ENCODE results near the gene TCF4.
A peak's percentile ranks its signal among the peaks of the same experiment; 100 is the strongest.

The TCF4 gene

GRCh38 chr18:55510809-55511208, 77.2 kb downstream of the TCF4 start:
- peaks cover 34% of the 10 kb centered on the region for H3K4me1 ChIP-seq (ENCODE audit: insufficient read depth, low read length, poor library complexity, severe bottlenecking)
- peak overlapping the region; percentile 44 for H3K4me2 ChIP-seq (ENCODE audit: low read depth, low read length, poor library complexity, severe bottlenecking)
- H3K27me3 ChIP-seq (ENCODE audit: insufficient read depth, low read length, poor library complexity, severe bottlenecking) = no peaks in the 10 kb centered on the region
- H4K20me1 ChIP-seq (ENCODE audit: insufficient read depth, low read length, poor library complexity, severe bottlenecking) = no peaks in the 10 kb centered on the region
- TF ChIP-seq EZH2phosphoT487 (IDR thresholded peaks at IDR 0.05; ENCODE audit: borderline replicate concordance) = no peak
- no peak for TF ChIP-seq CTCF (conservative IDR thresholded peaks at IDR 0.05; ENCODE audit: low read length)
- H3K36me3 ChIP-seq (ENCODE audit: insufficient read depth, low read length) = no peaks in the 10 kb centered on the region
- H3K4me3 ChIP-seq (ENCODE audit: low read length, poor library complexity, severe bottlenecking) = no peak overlapping the region
- H3K9me3 ChIP-seq (ENCODE audit: insufficient read depth, low read depth, low read length) = no peaks in the 10 kb centered on the region
- peaks cover 14% of the 10 kb centered on the region; the same call in 1 of the 2 replicates for H3K79me2 ChIP-seq (ENCODE audit: insufficient read depth, low read length)
- H3K9ac ChIP-seq (ENCODE audit: low read depth, low read length, poor library complexity, severe bottlenecking) = peak overlapping the region; percentile 8
- H3K9me2 ChIP-seq (replicated peaks; ENCODE audit: low read depth, low read length) = no peaks in the 10 kb centered on the region
- H2AFZ ChIP-seq (ENCODE audit: low read length) = no peak overlapping the region
- H3F3A ChIP-seq (ENCODE audit: low read depth) = no peaks in the 10 kb centered on the region

- Histone ChIP-seq H3K9me2 (replicated peaks; ENCODE audit: low read depth, low read length) (no peaks in the 10 kb centered on the region), H3K27me3 (ENCODE audit: insufficient read depth, low read length, poor library complexity, severe bottlenecking) (no peaks in the 10 kb centered on the region), H3K36me3 (ENCODE audit: insufficient read depth, low read length) (no peaks in the 10 kb centered on the region), H3K9ac (ENCODE audit: low read depth, low read length, poor library complexity, severe bottlenecking) (peak overlapping the region; percentile 8), H2AFZ (ENCODE audit: low read length) (no peak overlapping the region), H3K4me2 (ENCODE audit: low read depth, low read length, poor library complexity, severe bottlenecking) (peak overlapping the region; percentile 44), H3K9me3 (ENCODE audit: insufficient read depth, low read depth, low read length) (no peaks in the 10 kb centered on the region), H3F3A (ENCODE audit: low read depth) (no peaks in the 10 kb centered on the region), H4K20me1 (ENCODE audit: insufficient read depth, low read length, poor library complexity, severe bottlenecking) (no peaks in the 10 kb centered on the region), H3K79me2 (ENCODE audit: insufficient read depth, low read length) (peaks cover 12% of the 10 kb centered on the region; the same call in 1 of the 2 replicates), H3K4me3 (ENCODE audit: low read length, poor library complexity, severe bottlenecking) (peak overlapping the region; percentile 5), H3K4me1 (ENCODE audit: insufficient read depth, low read length, poor library complexity, severe bottlenecking) (peaks cover 36% of the 10 kb centered on the region)
- TF ChIP-seq EZH2phosphoT487 (IDR thresholded peaks at IDR 0.05; ENCODE audit: borderline replicate concordance) = no peak
- TF ChIP-seq CTCF (conservative IDR thresholded peaks at IDR 0.05; ENCODE audit: low read length) = no peak
Measured at GRCh38 chr18:55509631-55510324, 78.2 kb downstream of the TCF4 start.

GRCh38 chr18:55508651-55509050, 79.3 kb downstream of the TCF4 start:
- Histone ChIP-seq H4K20me1 (ENCODE audit: insufficient read depth, low read length, poor library complexity, severe bottlenecking) (no peaks in the 10 kb centered on the region), H3K4me1 (ENCODE audit: insufficient read depth, low read length, poor library complexity, severe bottlenecking) (peaks cover 31% of the 10 kb centered on the region), H3K9me2 (replicated peaks; ENCODE audit: low read depth, low read length) (no peaks in the 10 kb centered on the region), H3K9me3 (ENCODE audit: insufficient read depth, low read depth, low read length) (no peaks in the 10 kb centered on the region), H3K27me3 (ENCODE audit: insufficient read depth, low read length, poor library complexity, severe bottlenecking) (no peaks in the 10 kb centered on the region), H3K4me3 (ENCODE audit: low read length, poor library complexity, severe bottlenecking) (no peak overlapping the region), H3K79me2 (ENCODE audit: insufficient read depth, low read length) (peaks cover 16% of the 10 kb centered on the region; the same call in 1 of the 2 replicates), H3F3A (ENCODE audit: low read depth) (no peaks in the 10 kb centered on the region), H3K9ac (ENCODE audit: low read depth, low read length, poor library complexity, severe bottlenecking) (no peak overlapping the region), H2AFZ (ENCODE audit: low read length) (no peak overlapping the region), H3K36me3 (ENCODE audit: insufficient read depth, low read length) (no peaks in the 10 kb centered on the region), H3K4me2 (ENCODE audit: low read depth, low read length, poor library complexity, severe bottlenecking) (no peak overlapping the region)
- TF ChIP-seq EZH2phosphoT487 (IDR thresholded peaks at IDR 0.05; ENCODE audit: borderline replicate concordance) = no peak
- no peak for TF ChIP-seq CTCF (conservative IDR thresholded peaks at IDR 0.05; ENCODE audit: low read length)

Measured in Loucy (cell line).